Renal pelvis (tissue), 4 donors: ENCODE data around the gene VAT1. TPM values are rescaled to one million over a fixed set of nuclear protein-coding genes. Genes with fewer than 3 reads are reported as not detected.
"Not testable (repeated sequence)": the region's sequence is repeated elsewhere in the genome, so short reads cannot be mapped to it uniquely, and the experiment has no call there.

Source experiments
- DNase-seq: peaks from one replicate; pipeline ENCODE4 v3.0.0-alpha.2; 2013
- polyA plus RNA-seq, 3 donors: library from polyadenylated mRNA; unstranded; fragments of 120-200 nt; gene quantifications; one replicate each; pipeline ENCODE4 v1.2.1, GENCODE V29; 2013; ENCODE audit not compliant: insufficient read length in 3 of 3

Gene VAT1
- polyA plus RNA-seq, 3 donors, result 126 to 138 (median 131) TPM

DNA sequence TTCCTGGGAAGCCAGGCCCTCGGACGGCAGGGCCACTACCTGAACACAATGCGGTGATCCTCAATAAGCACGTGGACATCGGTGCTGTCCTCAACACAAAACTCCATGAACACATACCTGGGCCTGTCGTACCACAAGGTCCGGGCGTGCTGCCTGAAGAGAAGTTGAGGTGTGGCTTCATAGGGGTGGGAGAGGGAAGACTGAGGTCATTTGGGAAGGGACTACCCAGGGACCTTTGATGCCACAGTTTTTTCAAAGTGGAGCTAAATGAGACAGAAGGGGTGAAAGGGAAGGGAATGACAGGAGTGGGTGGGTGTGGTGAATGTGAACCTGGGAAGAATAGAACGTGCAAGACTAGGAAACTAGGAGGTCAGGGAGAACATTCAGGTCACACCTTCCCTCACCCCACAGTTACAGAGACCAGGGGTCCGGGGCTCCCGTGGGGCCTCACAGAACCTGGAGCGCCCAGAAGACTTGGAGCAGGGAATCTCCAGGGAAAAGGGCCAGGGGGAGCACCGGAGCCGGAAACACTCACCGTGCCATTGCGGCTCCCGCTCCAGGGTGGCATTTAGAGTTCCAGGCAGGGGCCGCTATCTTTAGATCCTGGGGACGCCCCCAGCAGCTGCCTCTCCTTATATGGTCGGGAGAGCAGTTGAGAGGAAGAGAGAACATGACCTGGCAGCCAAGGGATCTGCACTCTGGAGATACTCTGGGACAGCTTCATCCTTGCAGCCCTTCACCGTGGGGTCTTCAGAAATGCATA, 42.5 kb downstream of the VAT1 start, which contains the start of gene PTGES3L:
PTGES3L (minus strand) TSS at position 570 of the 763 bp plus-strand sequence; CDS start at position 543, 27 bp downstream.
- DNase-seq, result peak; percentile 44

DNA sequence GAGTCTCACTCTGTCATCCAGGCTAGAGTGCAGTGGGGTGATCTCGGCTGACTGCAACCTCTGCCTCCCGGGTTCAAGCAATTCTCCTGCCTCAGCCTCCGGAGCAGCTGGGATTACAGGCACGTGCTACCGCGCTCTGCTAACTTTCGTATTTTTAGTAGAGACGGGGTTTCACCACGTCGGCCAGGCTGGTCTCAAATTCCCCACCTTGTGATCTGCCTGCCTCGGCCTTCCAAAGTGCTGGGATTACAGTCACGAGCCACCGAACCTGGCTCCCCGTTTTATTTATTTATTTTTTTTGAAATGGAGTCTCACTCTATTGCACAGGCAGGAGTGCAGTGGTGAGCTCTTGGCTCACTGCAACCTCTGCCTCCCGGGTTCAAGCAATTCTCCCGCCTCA, 46.5 kb downstream of the VAT1 start:
- DNase-seq, result not testable (repeated sequence)

GRCh38 chr17:42975265-42975664, 46.9 kb downstream of the VAT1 start:
- DNase-seq, result no peak

DNA sequence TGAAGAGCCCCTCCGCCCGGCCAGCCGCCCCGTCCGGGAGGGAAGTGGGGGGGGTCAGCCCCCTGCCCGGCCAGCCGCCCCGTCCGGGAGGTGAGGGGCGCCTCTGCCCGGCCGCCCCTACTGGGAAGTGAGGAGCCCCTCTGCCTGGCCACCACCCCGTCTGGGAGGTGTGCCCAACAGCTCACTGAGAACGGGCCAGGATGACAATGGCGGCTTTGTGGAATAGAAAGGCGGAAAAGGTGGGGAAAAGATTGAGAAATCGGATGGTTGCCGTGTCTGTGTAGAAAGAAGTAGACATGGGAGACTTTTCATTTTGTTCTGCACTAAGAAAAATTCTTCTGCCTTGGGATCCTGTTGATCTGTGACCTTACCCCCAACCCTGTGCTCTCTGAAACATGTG, 48.9 kb downstream of the VAT1 start:
- not testable (repeated sequence) for DNase-seq

- no peak for DNase-seq
Measured at GRCh38 chr17:42971589-42971988, 50.6 kb downstream of the VAT1 start.

DNA sequence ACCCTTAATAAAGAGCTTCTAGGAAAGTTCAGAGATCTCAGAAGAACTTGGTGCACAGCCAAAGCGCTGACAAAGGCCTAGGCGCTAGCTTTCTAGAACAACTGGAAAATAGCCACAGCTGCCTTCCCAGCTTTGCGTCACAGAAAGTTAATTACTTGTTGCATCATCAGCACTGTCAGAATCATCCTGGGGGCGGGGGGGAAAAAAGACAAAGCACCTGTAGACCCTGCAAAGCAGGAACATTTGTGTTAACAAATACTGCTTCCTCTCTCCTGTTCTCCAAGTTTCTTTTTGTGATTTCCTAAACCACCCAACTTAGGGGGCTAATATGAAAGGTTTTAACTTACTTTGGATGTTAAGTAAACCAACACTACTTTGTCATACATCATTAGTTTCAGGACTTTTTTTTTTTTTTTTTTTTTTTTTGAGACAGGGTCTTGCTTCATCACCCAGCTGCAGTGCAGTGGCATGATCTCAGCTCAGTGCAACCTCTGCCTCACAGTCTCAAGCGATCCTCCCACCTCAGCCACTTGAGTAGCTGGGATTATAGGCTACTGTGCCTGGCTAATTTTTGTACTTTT, 53.1 kb downstream of the VAT1 start:
- DNase-seq, result peak; percentile 55

DNA sequence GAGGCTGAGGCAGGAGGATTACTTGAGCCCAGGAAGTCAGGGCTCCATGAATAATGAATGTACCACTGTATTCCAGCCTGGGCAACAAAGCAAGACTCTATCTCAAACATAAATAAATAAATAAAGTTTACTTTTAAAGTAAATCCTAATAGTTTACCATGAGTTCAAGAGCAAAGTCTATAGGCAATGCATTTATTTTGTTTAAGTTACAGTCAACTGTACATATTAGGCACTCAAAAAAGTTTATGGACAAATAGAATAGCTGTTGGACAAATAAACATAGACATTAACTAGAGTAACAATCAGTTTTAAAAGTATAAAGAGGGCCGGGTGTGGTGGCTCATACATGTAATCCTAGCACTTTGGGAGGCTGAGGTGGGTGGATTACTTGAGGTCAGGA, 54.3 kb downstream of the VAT1 start:
- no peak for DNase-seq

Other genes with a start within 250 kb of the VAT1 start
- gene VPS25, start 248.9 kb downstream of the VAT1 start, polyA plus RNA-seq, result 10 to 100 TPM; 87.8 to 95.9 (median 90.9) TPM
- gene WNK4, start 241.8 kb downstream of the VAT1 start, polyA plus RNA-seq, result 10 to 100 TPM in 1 of 3 donors, 1 to 10 TPM in 2; 9.1 to 13.8 (median 9.3) TPM
- gene COA3, start 223.7 kb downstream of the VAT1 start, polyA plus RNA-seq, result 100 to 1,000 TPM; 155 to 187 (median 161) TPM
- 1 to 10 TPM; 1.3 to 3.9 (median 3.3) TPM for gene CNTD1, start 223.5 kb downstream of the VAT1 start, polyA plus RNA-seq
- gene BECN1, start 198.1 kb downstream of the VAT1 start, polyA plus RNA-seq, result 10 to 100 TPM; 64.9 to 82.2 (median 72.0) TPM
- gene PSME3, start 189.0 kb downstream of the VAT1 start, polyA plus RNA-seq, result 10 to 100 TPM; 97.6 to 99.2 (median 98.5) TPM
- 1 to 10 TPM; 1.1 to 2.2 (median 1.6) TPM for gene AOC2, start 177.8 kb downstream of the VAT1 start, polyA plus RNA-seq
- gene AOC3, start 171.2 kb downstream of the VAT1 start, polyA plus RNA-seq, result 1 to 10 TPM; 5.4 to 6.2 (median 5.5) TPM
- 1 to 10 TPM; 4.7 to 9.1 (median 8.6) TPM for gene G6PC1, start 121.6 kb downstream of the VAT1 start, polyA plus RNA-seq
- gene AARSD1, start 57.9 kb downstream of the VAT1 start, polyA plus RNA-seq, result 10 to 100 TPM; 54.0 to 79.0 (median 77.8) TPM
- gene PTGES3L, start 42.3 kb downstream of the VAT1 start, polyA plus RNA-seq, result 1 to 10 TPM; 1.1 to 2.6 (median 2.3) TPM
- gene RUNDC1, start 41.8 kb downstream of the VAT1 start, polyA plus RNA-seq, result 10 to 100 TPM; 15.4 to 19.1 (median 16.2) TPM
- gene RPL27, start 24.0 kb downstream of the VAT1 start, polyA plus RNA-seq, result 1,000 to 10,000 TPM; 1,225 to 1,560 (median 1,448) TPM
- 10 to 100 TPM; 10.3 to 13.4 (median 11.2) TPM for gene IFI35, start 15.6 kb downstream of the VAT1 start, polyA plus RNA-seq
- gene RND2, start 2.8 kb upstream of the VAT1 start, polyA plus RNA-seq, result 1 to 10 TPM; 3.7 to 4.2 (median 3.9) TPM
- 10 to 100 TPM; 13.9 to 19.5 (median 17.1) TPM for gene BRCA1, start 103.0 kb upstream of the VAT1 start, polyA plus RNA-seq
- gene NBR1, start 148.8 kb upstream of the VAT1 start, polyA plus RNA-seq, result 100 to 1,000 TPM; 109 to 118 (median 110) TPM
- gene TMEM106A, start 189.5 kb upstream of the VAT1 start, polyA plus RNA-seq, result 10 to 100 TPM; 14.1 to 28.5 (median 27.5) TPM
- gene CCDC200, start 206.2 kb upstream of the VAT1 start, polyA plus RNA-seq, result 10 to 100 TPM in 2 of 3 donors, 1 to 10 TPM in 1; 7.4 to 40.9 (median 37.2) TPM
- gene RNU2-1, start 211.6 kb upstream of the VAT1 start, polyA plus RNA-seq, result not detected